Lower leg skin (tissue), 3 donors: ENCODE measurements around the gene AGAP3.

ENCODE experiments used
- POLR2A ChIP-seq, 2 donors: fragments of 450-650 bp; IDR thresholded peaks; one replicate each; pipeline ENCODE4 v1.6.1; 2016 to 2017; ENCODE audit warnings: antibody characterized with exemption in 2 of 2, mild to moderate bottlenecking in 1 of 2, moderate library complexity in 1 of 2
- TF ChIP-seq, protein P1 (sequence below), 3 donors: fragments of 450-650 bp; IDR thresholded peaks; one replicate each; pipeline ENCODE4 v1.5.1; 2016; ENCODE audit warnings: antibody characterized with exemption in 3 of 3, mild to moderate bottlenecking in 3 of 3, moderate library complexity in 2 of 3

GRCh38 chr7:151053751-151054150 lies 32.5 kb upstream of the AGAP3 start:
- TF ChIP-seq POLR2A (IDR thresholded peaks at IDR 0.05): no peak
- TF ChIP-seq, protein P1, sequence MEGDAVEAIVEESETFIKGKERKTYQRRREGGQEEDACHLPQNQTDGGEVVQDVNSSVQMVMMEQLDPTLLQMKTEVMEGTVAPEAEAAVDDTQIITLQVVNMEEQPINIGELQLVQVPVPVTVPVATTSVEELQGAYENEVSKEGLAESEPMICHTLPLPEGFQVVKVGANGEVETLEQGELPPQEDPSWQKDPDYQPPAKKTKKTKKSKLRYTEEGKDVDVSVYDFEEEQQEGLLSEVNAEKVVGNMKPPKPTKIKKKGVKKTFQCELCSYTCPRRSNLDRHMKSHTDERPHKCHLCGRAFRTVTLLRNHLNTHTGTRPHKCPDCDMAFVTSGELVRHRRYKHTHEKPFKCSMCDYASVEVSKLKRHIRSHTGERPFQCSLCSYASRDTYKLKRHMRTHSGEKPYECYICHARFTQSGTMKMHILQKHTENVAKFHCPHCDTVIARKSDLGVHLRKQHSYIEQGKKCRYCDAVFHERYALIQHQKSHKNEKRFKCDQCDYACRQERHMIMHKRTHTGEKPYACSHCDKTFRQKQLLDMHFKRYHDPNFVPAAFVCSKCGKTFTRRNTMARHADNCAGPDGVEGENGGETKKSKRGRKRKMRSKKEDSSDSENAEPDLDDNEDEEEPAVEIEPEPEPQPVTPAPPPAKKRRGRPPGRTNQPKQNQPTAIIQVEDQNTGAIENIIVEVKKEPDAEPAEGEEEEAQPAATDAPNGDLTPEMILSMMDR (IDR thresholded peaks at IDR 0.05): no peak
